Neuron (in vitro differentiated cells): ENCODE measurements around the gene GMDS.

ENCODE experiments used
- H2AFZ ChIP-seq: one replicate; pipeline ENCODE4 v1.6.1; 2013; ENCODE audit warnings: low read depth, mild to moderate bottlenecking, inconsistent platforms, low read length, moderate library complexity
- H3K27me3 ChIP-seq: one replicate; pipeline ENCODE4 v1.6.1; 2013; ENCODE audit warnings: low read length; ENCODE audit not compliant: insufficient read depth
- H3K36me3 ChIP-seq: one replicate; pipeline ENCODE4 v1.6.1; 2013; ENCODE audit warnings: low read length; ENCODE audit not compliant: insufficient read depth
- H3K4me1 ChIP-seq: one replicate; pipeline ENCODE4 v1.6.1; 2013; ENCODE audit warnings: low read length; ENCODE audit not compliant: insufficient read depth
- H3K4me3 ChIP-seq: 2 replicates; pipeline ENCODE4 v1.5.1; 2013; ENCODE audit warnings: mild to moderate bottlenecking, low read length, moderate library complexity
- H3K9me3 ChIP-seq: one replicate; pipeline ENCODE4 v1.6.1; 2013; ENCODE audit warnings: low read length

GMDS gene

DNA sequence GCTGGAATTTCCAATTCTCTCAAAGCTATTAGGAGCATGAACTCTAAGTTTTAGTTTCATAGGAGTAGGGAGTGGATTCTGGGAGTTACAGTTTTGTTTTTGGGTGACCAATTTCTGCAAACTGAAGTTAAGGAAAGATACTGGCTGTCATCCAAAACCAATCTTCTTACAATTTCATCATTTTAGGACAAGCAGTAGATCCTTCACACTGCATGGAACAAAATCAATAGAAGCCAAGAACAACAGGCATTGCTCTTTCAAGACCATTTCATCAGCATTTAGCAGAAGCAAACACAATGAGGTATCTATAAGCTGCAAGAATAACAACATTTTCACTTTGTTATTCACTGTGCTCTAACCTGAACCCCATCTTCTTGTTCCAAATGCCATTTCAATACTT is 173.0 kb downstream of the GMDS start:
- H3K36me3 ChIP-seq: no peaks in the 10 kb centered on the region
- no peaks in the 10 kb centered on the region for H3K9me3 ChIP-seq
- no peaks in the 10 kb centered on the region for H3K27me3 ChIP-seq
- H3K4me1 ChIP-seq: no peaks in the 10 kb centered on the region
- H2AFZ ChIP-seq: no peak overlapping the region
- no peak overlapping the region for H3K4me3 ChIP-seq

GRCh38 chr6:2063547-2063946 is 181.9 kb downstream of the GMDS start:
- Histone ChIP-seq H3K9me3 (no peaks in the 10 kb centered on the region), H3K27me3 (no peaks in the 10 kb centered on the region), H3K36me3 (no peaks in the 10 kb centered on the region), H3K4me1 (peaks cover 9% of the 10 kb centered on the region), H2AFZ (no peak overlapping the region), H3K4me3 (no peak overlapping the region)

DNA sequence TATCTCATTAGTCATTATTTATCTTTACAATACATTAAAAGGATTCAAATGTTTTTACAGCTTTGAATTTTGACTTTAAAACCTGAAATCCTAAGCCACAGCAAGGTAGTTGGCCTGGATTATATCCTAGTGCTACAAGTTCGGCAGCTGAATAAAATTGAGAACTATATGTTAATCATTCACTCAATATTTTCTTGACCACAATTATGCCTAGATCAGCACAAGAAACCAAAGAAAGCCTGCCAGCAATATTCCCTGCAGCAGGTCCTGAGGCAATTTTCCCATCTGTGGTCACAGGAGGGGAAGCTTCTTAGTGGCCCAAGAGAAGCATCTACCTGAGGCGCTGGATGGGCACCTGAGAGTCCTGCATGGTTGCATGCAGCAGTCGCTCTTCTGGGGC is 183.5 kb downstream of the GMDS start:
- Histone ChIP-seq H2AFZ (no peak overlapping the region), H3K4me1 (peaks cover 9% of the 10 kb centered on the region), H3K27me3 (no peaks in the 10 kb centered on the region)

GRCh38 chr6:2055911-2056310 is 189.5 kb downstream of the GMDS start:
- no peaks in the 10 kb centered on the region for H3K4me1 ChIP-seq
- no peaks in the 10 kb centered on the region for H3K36me3 ChIP-seq
- no peak overlapping the region for H3K4me3 ChIP-seq
- H3K9me3 ChIP-seq: no peaks in the 10 kb centered on the region
- H2AFZ ChIP-seq: no peak overlapping the region
- H3K27me3 ChIP-seq: no peaks in the 10 kb centered on the region

More for the DNA sequence above, 183.5 kb downstream of the GMDS start:
- Histone ChIP-seq H3K4me3 (no peak overlapping the region), H3K9me3 (no peaks in the 10 kb centered on the region), H3K36me3 (no peaks in the 10 kb centered on the region)

DNA sequence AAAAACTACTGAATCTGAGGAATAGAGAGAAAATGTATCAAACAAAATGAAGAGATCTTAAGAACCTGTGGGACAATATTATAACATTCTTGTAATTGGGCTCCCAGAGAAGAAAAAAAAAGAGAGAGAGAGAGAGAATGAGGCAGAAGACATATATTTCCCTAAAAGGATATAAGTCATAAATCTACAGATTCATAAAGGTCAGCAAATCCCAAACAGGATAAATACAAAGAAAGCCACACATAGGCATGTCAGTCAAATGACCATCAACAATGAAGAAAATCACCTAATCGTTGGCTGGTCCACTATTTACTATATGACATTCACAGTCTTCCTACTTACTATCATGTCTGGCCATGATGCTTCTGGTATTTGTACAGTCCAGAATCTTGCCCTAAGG is 190.3 kb downstream of the GMDS start:
- H3K4me3 ChIP-seq: no peak overlapping the region
- no peaks in the 10 kb centered on the region for H3K36me3 ChIP-seq
- no peaks in the 10 kb centered on the region for H3K27me3 ChIP-seq
- no peak overlapping the region for H2AFZ ChIP-seq
- H3K9me3 ChIP-seq: no peaks in the 10 kb centered on the region
- H3K4me1 ChIP-seq: no peaks in the 10 kb centered on the region

DNA sequence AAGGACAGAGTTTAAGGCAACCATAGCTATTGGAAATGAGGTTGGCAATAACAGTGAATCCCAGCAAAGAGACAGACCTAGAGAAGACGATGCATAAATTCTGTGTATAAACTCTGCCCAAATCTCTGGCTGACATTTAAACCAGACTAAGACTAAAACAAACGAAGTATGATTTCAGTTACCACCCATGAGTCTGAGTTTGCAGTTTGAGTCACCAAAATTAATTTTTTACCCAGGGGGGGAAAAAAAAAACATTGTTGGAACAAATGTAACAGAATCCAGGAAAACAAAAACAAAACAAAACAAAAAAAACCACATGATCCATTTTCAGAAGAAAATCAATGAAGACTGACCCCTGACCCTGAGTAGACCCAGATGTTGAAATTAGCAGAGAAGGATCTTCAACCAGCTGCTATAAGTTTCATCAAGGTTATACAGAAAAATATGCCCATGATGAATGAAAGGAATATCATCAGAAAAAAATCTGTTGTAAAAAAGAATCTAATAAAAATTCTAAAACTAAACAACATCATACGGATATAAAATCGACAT is 190.8 kb downstream of the GMDS start:
- no peaks in the 10 kb centered on the region for H3K9me3 ChIP-seq
- H3K36me3 ChIP-seq: no peaks in the 10 kb centered on the region
- H3K4me3 ChIP-seq: no peak overlapping the region
- H2AFZ ChIP-seq: no peak overlapping the region
- H3K4me1 ChIP-seq: no peaks in the 10 kb centered on the region
- no peaks in the 10 kb centered on the region for H3K27me3 ChIP-seq

GRCh38 chr6:2053691-2054090 is 191.7 kb downstream of the GMDS start:
- H2AFZ ChIP-seq: no peak overlapping the region
- H3K4me1 ChIP-seq: no peaks in the 10 kb centered on the region
- no peaks in the 10 kb centered on the region for H3K36me3 ChIP-seq
- no peaks in the 10 kb centered on the region for H3K9me3 ChIP-seq
- H3K27me3 ChIP-seq: no peaks in the 10 kb centered on the region
- H3K4me3 ChIP-seq: no peak overlapping the region

DNA sequence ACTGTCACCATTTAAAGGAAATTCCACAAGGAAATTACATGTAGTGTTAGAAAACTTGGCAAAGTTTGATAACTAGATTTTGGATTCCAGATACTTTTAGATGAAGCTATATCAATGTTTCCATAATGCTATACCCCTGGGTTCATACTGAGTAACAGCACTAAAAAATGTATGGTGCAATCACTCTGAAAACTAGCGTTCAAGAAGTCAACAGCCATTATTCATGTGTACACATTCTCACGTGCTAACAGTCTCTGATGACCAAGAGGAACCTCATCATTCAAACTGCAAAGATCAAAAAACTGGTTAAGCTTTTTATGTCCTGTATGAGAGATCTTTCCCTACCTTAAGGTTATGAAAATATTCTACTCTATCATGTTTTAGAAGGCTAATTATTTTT is 197.6 kb downstream of the GMDS start:
- Histone ChIP-seq H3K36me3 (no peaks in the 10 kb centered on the region), H3K4me3 (no peak overlapping the region), H3K4me1 (no peaks in the 10 kb centered on the region), H3K27me3 (no peaks in the 10 kb centered on the region), H3K9me3 (no peaks in the 10 kb centered on the region), H2AFZ (no peak overlapping the region)

- Histone ChIP-seq H3K9me3 (no peaks in the 10 kb centered on the region), H2AFZ (no peak overlapping the region), H3K4me1 (no peaks in the 10 kb centered on the region), H3K27me3 (no peaks in the 10 kb centered on the region), H3K36me3 (no peaks in the 10 kb centered on the region), H3K4me3 (no peak overlapping the region)
These were observed 201.2 kb downstream of the GMDS start for GRCh38 chr6:2044192-2044591.

DNA sequence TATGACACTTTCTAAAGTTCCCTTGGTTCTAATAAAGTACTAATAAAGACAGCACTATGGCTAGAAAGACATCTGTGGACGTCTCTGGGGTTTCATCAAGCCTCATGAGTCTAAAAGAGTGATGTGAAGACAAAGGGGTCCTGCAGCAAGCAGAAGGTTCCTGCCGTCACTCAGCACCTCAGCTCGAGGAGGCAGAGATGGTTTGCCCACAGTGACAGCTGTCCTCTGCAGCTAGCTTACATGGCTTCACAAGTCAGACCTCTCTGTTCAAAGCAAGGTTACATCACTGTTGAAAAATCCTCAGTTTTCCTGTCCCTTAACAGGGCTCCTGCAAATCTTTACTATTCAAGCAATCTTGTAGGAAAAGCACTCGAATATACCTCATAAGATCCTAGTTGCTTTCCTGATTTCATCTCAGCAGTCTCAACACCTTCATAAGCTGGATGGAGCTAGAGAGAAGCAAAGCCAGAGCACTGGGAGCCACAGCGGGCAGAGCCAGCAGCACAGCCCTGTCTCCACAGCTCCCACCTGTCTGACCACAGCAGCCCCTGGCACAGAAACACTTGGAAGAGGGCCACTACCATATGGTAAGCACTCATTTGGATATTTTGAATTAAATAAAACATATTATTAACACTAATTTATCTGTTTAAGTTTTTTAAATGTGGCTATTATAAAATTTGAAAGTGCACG is 202.3 kb downstream of the GMDS start:
- no peak overlapping the region for H3K4me3 ChIP-seq
- no peaks in the 10 kb centered on the region for H3K4me1 ChIP-seq
- H3K9me3 ChIP-seq: no peaks in the 10 kb centered on the region
- H3K36me3 ChIP-seq: no peaks in the 10 kb centered on the region
- no peak overlapping the region for H2AFZ ChIP-seq
- H3K27me3 ChIP-seq: no peaks in the 10 kb centered on the region

DNA sequence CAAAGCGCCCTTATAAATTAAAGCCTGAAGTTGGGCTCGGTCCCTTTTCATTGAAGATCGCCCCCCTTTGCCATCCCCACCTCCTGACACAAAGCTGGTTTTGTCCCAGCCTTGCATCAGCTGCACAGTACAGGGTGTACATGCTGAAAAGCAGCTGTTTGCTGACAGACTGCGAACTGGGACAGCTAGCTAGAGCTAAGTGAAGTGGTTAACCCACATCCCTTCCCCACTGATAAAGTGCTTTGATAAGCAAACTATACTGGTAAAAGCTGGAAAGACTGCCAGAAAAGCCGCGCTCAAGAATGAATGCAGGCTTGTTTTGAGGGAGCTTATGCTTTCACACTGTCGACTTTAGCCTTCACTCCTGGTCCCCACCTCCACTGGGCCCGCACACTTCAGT is 207.3 kb downstream of the GMDS start:
- no peaks in the 10 kb centered on the region for H3K36me3 ChIP-seq
- H3K9me3 ChIP-seq: no peaks in the 10 kb centered on the region
- no peaks in the 10 kb centered on the region for H3K27me3 ChIP-seq
- no peak overlapping the region for H3K4me3 ChIP-seq
- H2AFZ ChIP-seq: no peak overlapping the region
- H3K4me1 ChIP-seq: no peaks in the 10 kb centered on the region

DNA sequence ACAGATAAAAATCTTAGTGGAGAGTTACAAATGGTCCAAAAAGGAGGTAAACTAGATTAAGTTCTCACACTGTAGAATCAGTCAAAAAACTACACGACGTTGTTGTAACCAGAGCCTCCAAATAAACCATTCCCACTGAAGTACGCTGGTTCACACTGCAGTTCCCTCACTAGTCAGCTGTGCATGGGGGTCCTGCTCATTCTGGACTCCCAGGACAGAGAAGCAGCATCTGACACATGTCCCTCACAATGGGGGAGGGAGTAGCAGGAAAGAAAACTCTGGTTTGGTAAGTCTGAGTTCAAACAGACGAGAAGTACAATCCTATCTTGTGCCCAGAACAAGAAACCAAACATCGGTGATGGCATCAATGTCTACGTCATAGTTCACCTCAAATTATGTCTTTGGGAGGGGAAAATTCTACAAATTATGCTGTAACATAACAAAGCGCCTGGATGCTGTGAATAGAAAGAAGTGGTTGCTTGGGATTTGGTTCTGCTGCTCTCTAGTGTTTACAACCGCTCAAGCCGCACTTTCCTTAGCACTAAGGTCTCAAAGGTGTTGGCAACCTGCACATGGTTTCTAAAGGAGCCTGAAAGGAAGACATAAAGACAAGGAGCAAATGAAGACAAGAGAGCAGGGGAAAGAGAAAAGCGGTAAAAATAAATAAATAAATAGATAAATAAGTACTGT is 208.0 kb downstream of the GMDS start:
- H2AFZ ChIP-seq: no peak overlapping the region

GRCh38 chr6:2036710-2037023 is 208.7 kb downstream of the GMDS start:
- no peak overlapping the region for H3K4me3 ChIP-seq
- H3K9me3 ChIP-seq: no peaks in the 10 kb centered on the region
- no peaks in the 10 kb centered on the region for H3K27me3 ChIP-seq
- no peaks in the 10 kb centered on the region for H3K36me3 ChIP-seq
- no peak overlapping the region for H2AFZ ChIP-seq
- no peaks in the 10 kb centered on the region for H3K4me1 ChIP-seq

More for the DNA sequence above, 208.0 kb downstream of the GMDS start:
- no peaks in the 10 kb centered on the region for H3K27me3 ChIP-seq
- no peaks in the 10 kb centered on the region for H3K9me3 ChIP-seq
- H3K4me1 ChIP-seq: no peaks in the 10 kb centered on the region
- no peak overlapping the region for H3K4me3 ChIP-seq
- no peaks in the 10 kb centered on the region for H3K36me3 ChIP-seq
